Stimulated activated effector memory CD8-positive, alpha-beta T cell treated with anti-CD3 and anti-CD28 coated beads, Interleukin-12 subunit alpha, Interleukin-12 subunit beta, amount 100 ng/mL, for 72 hours (primary cell): ENCODE measurements around the gene DPT.
A peak's percentile ranks its signal among the peaks of the same experiment; 100 is the strongest.
"Not testable (repeated sequence)": the region's sequence is repeated elsewhere in the genome, so short reads cannot be mapped to it uniquely, and the experiment has no call there.

Source experiments
- ATAC-seq: fragments of 150-1000 bp; cut with Tn5 transposase; 2 replicates; pipeline ENCODE4 v1.10.0; 2021
- DNase-seq, 2 donors: peaks; one replicate each; pipeline ENCODE4 v3.0.0; 2021 to 2022; ENCODE audit warnings: low spot score in 2 of 2
- H3K27ac Mint-ChIP-seq: one replicate; pipeline ENCODE4 v1.8.0; 2022; ENCODE audit warnings: mild to moderate bottlenecking, mixed read lengths
- H3K36me3 Mint-ChIP-seq: one replicate; pipeline ENCODE4 v1.8.0; 2022; ENCODE audit warnings: mild to moderate bottlenecking, mixed read lengths
- H3K4me1 Mint-ChIP-seq: one replicate; pipeline ENCODE4 v1.8.0; 2022; ENCODE audit warnings: mixed read lengths
- H3K4me3 Mint-ChIP-seq: one replicate; pipeline ENCODE4 v1.8.0; 2022; ENCODE audit warnings: mild to moderate bottlenecking, mixed read lengths
- H3K9me3 Mint-ChIP-seq: one replicate; pipeline ENCODE4 v1.8.0; 2022; ENCODE audit warnings: mixed read lengths

The DPT gene

GRCh38 chr1:168728473-168729404, at the start of gene DPT:
Gene DPT, minus strand, starts transcription at chr1:168729206. Its CDS starts 32 bp downstream, at chr1:168729174.
- DNase-seq, result no peak
- H3K4me3 Mint-ChIP-seq, result no peak within 1 kb of the TSS
- no peaks in the 10 kb centered on the region for H3K36me3 Mint-ChIP-seq
- ATAC-seq, result no peak
- no peak within 1 kb of the TSS for H3K27ac Mint-ChIP-seq
- no peaks in the 10 kb centered on the region for H3K9me3 Mint-ChIP-seq
- H3K4me1 Mint-ChIP-seq, result peaks cover 4% of the 10 kb centered on the region

- no peak for DNase-seq
- Mint-ChIP-seq H3K27ac (no peak overlapping the region), H3K9me3 (no peaks in the 10 kb centered on the region), H3K36me3 (no peaks in the 10 kb centered on the region), H3K4me1 (no peaks in the 10 kb centered on the region), H3K4me3 (no peak overlapping the region)
- no peak for ATAC-seq
These were observed 46.4 kb upstream of the DPT start for GRCh38 chr1:168775366-168775765.

- DNase-seq (no peak), ATAC-seq (no peak)
- Mint-ChIP-seq H3K4me1 (no peaks in the 10 kb centered on the region), H3K4me3 (no peak overlapping the region), H3K36me3 (no peaks in the 10 kb centered on the region), H3K9me3 (no peaks in the 10 kb centered on the region), H3K27ac (no peak overlapping the region)
These were observed 45.2 kb upstream of the DPT start for GRCh38 chr1:168774241-168774640.

DNA sequence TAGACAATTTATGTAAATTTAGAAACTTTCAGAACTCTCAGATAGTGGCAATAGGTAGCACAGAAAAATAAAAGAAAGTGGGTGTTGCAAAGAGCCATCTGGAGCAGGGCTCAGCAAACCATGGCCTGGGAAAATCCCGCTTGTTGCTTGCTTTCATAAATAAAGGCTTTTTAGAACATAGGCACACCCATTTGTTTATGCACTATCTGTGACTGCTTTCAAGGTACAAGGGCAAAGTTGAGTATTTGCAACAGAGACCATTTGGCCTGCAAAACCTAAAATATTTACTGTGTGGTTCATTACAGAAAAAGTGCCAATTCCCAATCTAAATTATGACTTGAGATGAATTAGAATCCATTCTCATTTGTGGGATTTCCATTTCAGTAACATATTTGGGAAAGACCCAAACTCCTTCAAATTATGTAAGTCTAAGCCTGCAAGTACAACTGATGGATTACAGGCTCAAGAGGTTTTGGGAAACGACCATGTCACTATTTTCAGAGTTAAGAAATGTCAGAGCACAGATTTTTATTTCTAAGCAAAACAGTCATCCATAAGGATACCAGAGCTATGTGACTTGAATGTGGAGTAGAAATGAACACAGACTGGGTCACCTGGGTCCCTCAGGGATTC, 43.5 kb upstream of the DPT start:
- ATAC-seq, result no peak
- Mint-ChIP-seq H3K4me3 (no peak overlapping the region), H3K9me3 (no peaks in the 10 kb centered on the region), H3K4me1 (no peaks in the 10 kb centered on the region), H3K36me3 (no peaks in the 10 kb centered on the region), H3K27ac (no peak overlapping the region)
- no peak for DNase-seq

GRCh38 chr1:168771104-168771630, 42.2 kb upstream of the DPT start:
- no peaks in the 10 kb centered on the region for H3K9me3 Mint-ChIP-seq
- no peak overlapping the region for H3K27ac Mint-ChIP-seq
- no peaks in the 10 kb centered on the region for H3K36me3 Mint-ChIP-seq
- no peaks in the 10 kb centered on the region for H3K4me1 Mint-ChIP-seq
- ATAC-seq, result no peak
- no peak for DNase-seq
- no peak overlapping the region for H3K4me3 Mint-ChIP-seq

GRCh38 chr1:168769893-168770292, 40.9 kb upstream of the DPT start:
- not testable (repeated sequence) for H3K27ac Mint-ChIP-seq, ATAC-seq, H3K4me1 Mint-ChIP-seq, H3K9me3 Mint-ChIP-seq, DNase-seq, H3K4me3 Mint-ChIP-seq, H3K36me3 Mint-ChIP-seq

- DNase-seq (no peak), ATAC-seq (no peak)
- H3K4me3 Mint-ChIP-seq, result no peak overlapping the region
- H3K4me1 Mint-ChIP-seq, result no peaks in the 10 kb centered on the region
- H3K27ac Mint-ChIP-seq, result no peak overlapping the region
- H3K36me3 Mint-ChIP-seq, result no peaks in the 10 kb centered on the region
- no peaks in the 10 kb centered on the region for H3K9me3 Mint-ChIP-seq
These were observed 39.0 kb upstream of the DPT start for GRCh38 chr1:168767894-168768584.

DNA sequence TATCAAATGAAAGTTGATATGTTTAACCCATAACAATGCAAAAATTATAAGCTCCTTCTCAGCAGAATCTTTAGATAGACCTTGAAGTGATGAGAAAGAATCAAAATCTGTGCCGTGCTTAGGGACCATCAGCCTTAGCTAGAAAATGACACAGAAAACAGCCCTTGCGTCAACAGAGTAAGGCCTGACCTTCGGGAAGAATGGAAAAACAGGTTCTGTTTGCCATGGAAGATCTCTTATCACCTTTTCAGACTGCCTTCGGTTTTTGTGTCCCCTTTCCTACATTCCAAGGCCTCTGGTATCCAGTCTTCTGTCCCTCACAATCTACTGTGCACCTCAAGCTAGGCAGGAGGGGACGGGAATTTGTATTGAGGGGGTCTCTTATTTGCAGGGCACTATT, 37.6 kb upstream of the DPT start:
- no peak for ATAC-seq
- H3K9me3 Mint-ChIP-seq, result no peaks in the 10 kb centered on the region
- H3K4me3 Mint-ChIP-seq, result no peak overlapping the region
- no peaks in the 10 kb centered on the region for H3K4me1 Mint-ChIP-seq
- DNase-seq, result no peak
- H3K36me3 Mint-ChIP-seq, result no peaks in the 10 kb centered on the region
- no peak overlapping the region for H3K27ac Mint-ChIP-seq

DNA sequence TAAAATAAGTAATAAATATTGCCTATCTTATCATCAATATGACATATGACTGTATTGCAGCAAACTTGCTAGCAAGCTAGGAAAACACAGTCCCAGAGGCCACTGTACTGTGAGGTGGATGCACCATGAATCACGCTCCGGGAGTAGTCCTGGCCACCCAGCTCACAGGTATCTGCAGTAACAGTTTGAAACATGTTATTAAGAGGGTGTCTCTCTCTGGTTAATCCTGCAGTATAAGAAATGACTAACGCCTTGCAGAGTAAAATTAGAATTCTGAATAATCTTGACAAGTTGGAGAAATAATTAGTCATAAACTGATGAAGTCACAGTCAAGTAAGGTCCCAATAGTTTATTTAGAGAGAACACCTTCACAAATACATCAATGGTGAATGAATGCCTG, 34.0 kb upstream of the DPT start:
- peak; percentile 84 for ATAC-seq
- no peaks in the 10 kb centered on the region for H3K9me3 Mint-ChIP-seq
- no peak overlapping the region for H3K27ac Mint-ChIP-seq
- H3K4me1 Mint-ChIP-seq, result no peaks in the 10 kb centered on the region
- H3K36me3 Mint-ChIP-seq, result no peaks in the 10 kb centered on the region
- H3K4me3 Mint-ChIP-seq, result no peak overlapping the region
- DNase-seq, result no peak

DNA sequence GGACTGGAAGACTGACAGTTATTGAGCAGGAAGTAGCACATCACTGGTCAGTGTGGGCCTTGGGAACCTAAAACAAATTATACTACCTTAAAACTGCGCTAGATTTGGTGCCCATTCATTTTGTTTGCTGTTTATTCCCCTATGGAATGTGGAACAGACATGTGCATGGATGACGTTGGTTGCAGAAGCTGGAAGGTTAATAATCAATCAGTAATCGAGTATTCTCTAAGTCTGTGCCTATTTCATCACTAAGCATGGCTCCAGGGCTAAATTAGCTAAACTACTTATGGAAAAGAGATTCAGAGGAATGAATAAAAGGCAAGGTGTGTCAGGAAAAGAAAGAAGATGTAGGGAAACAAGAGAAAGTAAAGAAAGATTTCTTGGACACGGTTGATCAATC, 33.5 kb upstream of the DPT start:
- H3K4me1 Mint-ChIP-seq, result no peaks in the 10 kb centered on the region
- no peaks in the 10 kb centered on the region for H3K36me3 Mint-ChIP-seq
- H3K9me3 Mint-ChIP-seq, result no peaks in the 10 kb centered on the region
- no peak for ATAC-seq
- no peak overlapping the region for H3K27ac Mint-ChIP-seq
- H3K4me3 Mint-ChIP-seq, result no peak overlapping the region
- DNase-seq, result no peak

GRCh38 chr1:168760781-168761180, 31.8 kb upstream of the DPT start:
- ATAC-seq, result no peak
- DNase-seq, result no peak
- no peak overlapping the region for H3K4me3 Mint-ChIP-seq
- no peaks in the 10 kb centered on the region for H3K36me3 Mint-ChIP-seq
- H3K4me1 Mint-ChIP-seq, result no peaks in the 10 kb centered on the region
- no peak overlapping the region for H3K27ac Mint-ChIP-seq
- no peaks in the 10 kb centered on the region for H3K9me3 Mint-ChIP-seq

DNA sequence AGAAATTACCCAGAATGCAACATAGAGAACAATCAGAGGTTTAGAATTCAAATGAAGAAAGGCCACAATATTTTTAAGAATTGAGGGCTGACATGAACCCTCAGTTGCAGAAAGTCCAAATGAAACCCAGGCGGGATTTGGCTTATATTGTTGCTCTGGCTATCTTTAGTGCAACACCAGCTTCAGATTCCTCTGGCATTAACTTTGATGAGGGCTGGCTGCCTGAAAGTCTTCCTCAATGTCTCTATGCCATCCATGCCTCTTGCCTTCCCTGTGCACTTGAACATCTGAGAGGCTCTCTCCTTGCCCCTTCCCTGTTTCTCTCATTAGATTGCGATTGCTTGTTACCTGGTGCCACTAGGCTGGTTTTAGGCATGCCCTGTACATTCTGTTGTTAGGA, 31.2 kb upstream of the DPT start:
- H3K4me3 Mint-ChIP-seq, result no peak overlapping the region
- DNase-seq, result no peak
- H3K36me3 Mint-ChIP-seq, result no peaks in the 10 kb centered on the region
- no peaks in the 10 kb centered on the region for H3K9me3 Mint-ChIP-seq
- H3K27ac Mint-ChIP-seq, result no peak overlapping the region
- no peaks in the 10 kb centered on the region for H3K4me1 Mint-ChIP-seq
- no peak for ATAC-seq

DNA sequence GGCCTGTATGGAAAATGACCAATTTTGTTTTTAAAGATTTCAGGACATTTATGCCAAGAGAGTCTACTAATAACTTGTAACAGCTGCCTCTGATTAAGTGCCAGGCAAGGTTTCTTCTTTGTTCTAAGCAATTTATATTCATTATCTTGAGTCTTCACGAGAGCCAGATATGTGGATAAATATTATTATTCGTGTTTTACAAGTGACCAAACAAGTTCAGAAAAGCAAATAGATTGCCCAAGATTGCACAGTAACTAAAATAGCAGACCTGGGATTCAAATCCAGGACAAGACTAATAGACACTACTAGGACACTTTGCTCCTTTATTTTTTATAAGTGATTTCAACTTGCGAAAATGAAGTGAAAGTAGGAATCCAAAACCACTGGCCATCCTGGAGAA, 30.1 kb upstream of the DPT start:
- no peak overlapping the region for H3K4me3 Mint-ChIP-seq
- H3K36me3 Mint-ChIP-seq, result no peaks in the 10 kb centered on the region
- ATAC-seq, result no peak
- no peak overlapping the region for H3K27ac Mint-ChIP-seq
- no peaks in the 10 kb centered on the region for H3K4me1 Mint-ChIP-seq
- no peaks in the 10 kb centered on the region for H3K9me3 Mint-ChIP-seq
- DNase-seq, result no peak

DNA sequence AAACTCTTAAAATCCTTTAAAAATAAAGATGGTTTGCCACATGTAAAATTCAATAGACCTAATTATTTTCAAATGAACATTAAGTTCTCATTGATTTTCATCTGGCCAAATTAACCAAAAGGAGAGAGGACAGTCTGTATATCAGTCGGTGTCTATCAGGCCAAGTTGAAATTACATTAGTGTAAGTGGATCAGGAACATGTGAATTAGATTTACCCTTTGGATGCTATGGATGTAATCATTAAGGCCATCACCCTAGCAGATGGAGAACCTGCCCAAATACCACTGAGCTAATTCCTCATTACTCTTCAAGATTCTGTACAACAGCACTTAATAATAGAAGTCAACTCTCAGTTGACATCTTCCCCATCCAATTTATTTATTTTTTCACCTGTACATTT, 29.5 kb upstream of the DPT start:
- DNase-seq, result no peak
- no peaks in the 10 kb centered on the region for H3K9me3 Mint-ChIP-seq
- ATAC-seq, result no peak
- no peak overlapping the region for H3K27ac Mint-ChIP-seq
- no peaks in the 10 kb centered on the region for H3K36me3 Mint-ChIP-seq
- no peaks in the 10 kb centered on the region for H3K4me1 Mint-ChIP-seq
- no peak overlapping the region for H3K4me3 Mint-ChIP-seq

GRCh38 chr1:168755800-168756418, 26.9 kb upstream of the DPT start:
- H3K36me3 Mint-ChIP-seq, result no peaks in the 10 kb centered on the region
- no peak overlapping the region for H3K4me3 Mint-ChIP-seq
- H3K27ac Mint-ChIP-seq, result no peak overlapping the region

More at GRCh38 chr1:168755800-168756418, 26.9 kb upstream of the DPT start:
- no peaks in the 10 kb centered on the region for H3K4me1 Mint-ChIP-seq
- DNase-seq (no peak), ATAC-seq (no peak)
- no peaks in the 10 kb centered on the region for H3K9me3 Mint-ChIP-seq
